Osteocyte (in vitro differentiated cells): ENCODE data around the gene GSK3B. TPM values are rescaled to one million over a fixed set of nuclear protein-coding genes. Genes with fewer than 3 reads are reported as not detected.

Experiments
- DNase-seq: peaks from one replicate; pipeline ENCODE4 v3.0.0; 2021; ENCODE audit warnings: mixed read lengths; ENCODE audit not compliant: unreplicated experiment; ENCODE audit errors: extremely low spot score
- H3K27ac Mint-ChIP-seq: one replicate; pipeline ENCODE4 v1.8.0; 2021; ENCODE audit warnings: mild to moderate bottlenecking, mixed read lengths; ENCODE audit not compliant: unreplicated experiment
- H3K27me3 Mint-ChIP-seq: one replicate; pipeline ENCODE4 v1.8.0; 2021; ENCODE audit warnings: mixed read lengths; ENCODE audit not compliant: unreplicated experiment
- H3K36me3 Mint-ChIP-seq: one replicate; pipeline ENCODE4 v1.8.0; 2021; ENCODE audit warnings: mixed read lengths; ENCODE audit not compliant: unreplicated experiment
- H3K4me1 Mint-ChIP-seq: one replicate; pipeline ENCODE4 v1.8.0; 2021; ENCODE audit warnings: mixed read lengths; ENCODE audit not compliant: unreplicated experiment
- H3K4me3 Mint-ChIP-seq: one replicate; pipeline ENCODE4 v1.8.0; 2021; ENCODE audit warnings: mild to moderate bottlenecking, moderate library complexity, mixed read lengths; ENCODE audit not compliant: unreplicated experiment
- H3K9me3 Mint-ChIP-seq: one replicate; pipeline ENCODE4 v1.8.0; 2021; ENCODE audit warnings: mixed read lengths; ENCODE audit not compliant: unreplicated experiment
- total RNA-seq: library from RNA; stranded (reverse); gene quantifications from 2 replicates; pipeline ENCODE4 v1.2.1, GENCODE V29; 2021
- TF ChIP-seq, protein P1 (sequence below): fragments of 200-600 bp; sonication (generic); IDR thresholded peaks from 2 replicates; pipeline ENCODE4 v1.5.0; 2021; ENCODE audit warnings: antibody characterized with exemption, mild to moderate bottlenecking, moderate library complexity

The GSK3B gene
- total RNA-seq, 1 donor from 2014 or later, result 80.0 TPM

DNA sequence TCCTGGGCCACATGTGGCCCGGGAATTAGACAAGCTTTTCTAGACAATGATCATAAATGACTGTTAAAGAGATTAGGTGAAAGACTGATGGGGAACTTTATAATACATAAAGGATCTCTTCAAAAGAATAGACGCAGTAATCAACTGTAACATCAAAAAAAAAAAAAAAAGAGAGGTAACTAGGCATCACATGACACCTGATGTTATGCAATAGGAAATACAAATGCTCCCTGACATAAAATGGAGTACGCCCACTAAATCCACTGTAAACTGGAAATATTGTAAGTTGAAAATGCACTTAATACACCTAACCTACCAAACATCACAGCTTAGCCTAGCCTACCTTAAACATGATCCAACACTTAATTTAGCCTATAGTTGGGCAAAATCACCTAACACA is 27.2 kb downstream of the GSK3B start:
- peaks cover 13% of the 10 kb centered on the region for H3K36me3 Mint-ChIP-seq
- TF ChIP-seq, protein P1, sequence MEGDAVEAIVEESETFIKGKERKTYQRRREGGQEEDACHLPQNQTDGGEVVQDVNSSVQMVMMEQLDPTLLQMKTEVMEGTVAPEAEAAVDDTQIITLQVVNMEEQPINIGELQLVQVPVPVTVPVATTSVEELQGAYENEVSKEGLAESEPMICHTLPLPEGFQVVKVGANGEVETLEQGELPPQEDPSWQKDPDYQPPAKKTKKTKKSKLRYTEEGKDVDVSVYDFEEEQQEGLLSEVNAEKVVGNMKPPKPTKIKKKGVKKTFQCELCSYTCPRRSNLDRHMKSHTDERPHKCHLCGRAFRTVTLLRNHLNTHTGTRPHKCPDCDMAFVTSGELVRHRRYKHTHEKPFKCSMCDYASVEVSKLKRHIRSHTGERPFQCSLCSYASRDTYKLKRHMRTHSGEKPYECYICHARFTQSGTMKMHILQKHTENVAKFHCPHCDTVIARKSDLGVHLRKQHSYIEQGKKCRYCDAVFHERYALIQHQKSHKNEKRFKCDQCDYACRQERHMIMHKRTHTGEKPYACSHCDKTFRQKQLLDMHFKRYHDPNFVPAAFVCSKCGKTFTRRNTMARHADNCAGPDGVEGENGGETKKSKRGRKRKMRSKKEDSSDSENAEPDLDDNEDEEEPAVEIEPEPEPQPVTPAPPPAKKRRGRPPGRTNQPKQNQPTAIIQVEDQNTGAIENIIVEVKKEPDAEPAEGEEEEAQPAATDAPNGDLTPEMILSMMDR, result no peak
- no peaks in the 10 kb centered on the region for H3K9me3 Mint-ChIP-seq
- DNase-seq, result no peak
- H3K27me3 Mint-ChIP-seq, result no peaks in the 10 kb centered on the region
- peaks cover 28% of the 10 kb centered on the region for H3K4me1 Mint-ChIP-seq
- no peak overlapping the region for H3K4me3 Mint-ChIP-seq
- no peak overlapping the region for H3K27ac Mint-ChIP-seq

DNA sequence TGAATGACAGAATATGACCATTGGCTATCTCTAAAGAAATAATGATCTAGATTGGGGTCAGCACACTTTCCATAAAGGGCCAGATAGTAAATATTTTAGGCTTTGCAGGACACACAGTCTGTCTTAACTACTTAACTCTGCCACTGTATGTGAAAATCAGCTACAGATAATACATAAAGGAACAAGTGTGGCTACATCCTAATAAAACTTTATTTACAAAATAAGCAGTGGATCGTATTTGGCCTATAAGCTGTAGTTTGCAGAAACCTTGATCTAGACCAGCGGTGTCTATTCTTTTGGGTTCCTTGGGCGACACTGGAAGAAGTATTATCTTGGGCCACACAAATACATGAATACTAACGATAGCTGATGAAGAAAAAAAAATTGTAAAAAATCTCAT is 27.6 kb downstream of the GSK3B start:
- H3K36me3 Mint-ChIP-seq, result peaks cover 10% of the 10 kb centered on the region
- no peaks in the 10 kb centered on the region for H3K9me3 Mint-ChIP-seq
- no peak overlapping the region for H3K27ac Mint-ChIP-seq
- H3K4me1 Mint-ChIP-seq, result peaks cover 24% of the 10 kb centered on the region
- TF ChIP-seq, protein P1, result no peak
- H3K4me3 Mint-ChIP-seq, result no peak overlapping the region
- H3K27me3 Mint-ChIP-seq, result no peaks in the 10 kb centered on the region
- DNase-seq, result no peak

DNA sequence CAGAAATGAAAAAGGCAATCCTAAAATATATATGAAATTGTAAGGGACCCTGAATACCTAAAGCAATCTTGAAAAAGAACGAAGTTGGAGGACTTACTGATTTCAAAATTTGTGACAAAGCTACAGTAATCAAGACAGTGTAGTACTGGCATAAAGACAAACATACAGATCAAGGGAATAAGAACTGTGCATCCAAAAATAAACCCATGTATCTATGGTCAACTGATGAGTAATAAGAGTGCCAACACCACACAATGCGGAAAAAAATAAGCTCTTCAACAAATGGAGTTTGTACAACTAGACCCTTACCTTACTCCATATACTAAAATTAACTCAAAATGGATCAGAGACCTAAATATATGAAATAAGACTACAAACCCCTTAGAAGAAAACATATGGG is 29.6 kb downstream of the GSK3B start:
- Mint-ChIP-seq H3K36me3 (peaks cover 9% of the 10 kb centered on the region), H3K27me3 (no peaks in the 10 kb centered on the region), H3K9me3 (no peaks in the 10 kb centered on the region), H3K4me3 (no peak overlapping the region), H3K27ac (no peak overlapping the region), H3K4me1 (peaks cover 15% of the 10 kb centered on the region)
- TF ChIP-seq, protein P1, result no peak
- DNase-seq, result no peak

DNA sequence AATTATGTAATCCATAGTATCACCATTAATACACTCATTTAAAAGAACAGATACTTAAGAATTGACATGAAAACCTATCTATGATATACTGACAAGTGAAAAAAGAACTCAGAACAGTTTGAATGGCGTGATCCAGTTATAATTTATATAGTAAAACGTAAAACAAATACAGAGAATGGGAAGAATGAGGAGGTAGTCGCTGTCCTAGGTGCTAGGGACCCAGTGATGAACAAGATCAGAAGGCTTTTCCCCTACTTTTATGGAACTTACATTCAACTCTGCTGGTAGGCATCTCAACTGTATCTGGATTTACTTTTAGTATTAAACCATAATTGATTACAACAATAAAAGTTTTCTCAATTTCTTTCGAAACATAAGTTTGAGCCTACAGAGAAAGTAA is 31.8 kb downstream of the GSK3B start:
- Mint-ChIP-seq H3K4me1 (peaks cover 13% of the 10 kb centered on the region), H3K36me3 (peaks cover 6% of the 10 kb centered on the region), H3K4me3 (no peak overlapping the region), H3K9me3 (no peaks in the 10 kb centered on the region), H3K27me3 (no peaks in the 10 kb centered on the region), H3K27ac (no peak overlapping the region)
- DNase-seq, result no peak
- TF ChIP-seq, protein P1, result no peak

DNA sequence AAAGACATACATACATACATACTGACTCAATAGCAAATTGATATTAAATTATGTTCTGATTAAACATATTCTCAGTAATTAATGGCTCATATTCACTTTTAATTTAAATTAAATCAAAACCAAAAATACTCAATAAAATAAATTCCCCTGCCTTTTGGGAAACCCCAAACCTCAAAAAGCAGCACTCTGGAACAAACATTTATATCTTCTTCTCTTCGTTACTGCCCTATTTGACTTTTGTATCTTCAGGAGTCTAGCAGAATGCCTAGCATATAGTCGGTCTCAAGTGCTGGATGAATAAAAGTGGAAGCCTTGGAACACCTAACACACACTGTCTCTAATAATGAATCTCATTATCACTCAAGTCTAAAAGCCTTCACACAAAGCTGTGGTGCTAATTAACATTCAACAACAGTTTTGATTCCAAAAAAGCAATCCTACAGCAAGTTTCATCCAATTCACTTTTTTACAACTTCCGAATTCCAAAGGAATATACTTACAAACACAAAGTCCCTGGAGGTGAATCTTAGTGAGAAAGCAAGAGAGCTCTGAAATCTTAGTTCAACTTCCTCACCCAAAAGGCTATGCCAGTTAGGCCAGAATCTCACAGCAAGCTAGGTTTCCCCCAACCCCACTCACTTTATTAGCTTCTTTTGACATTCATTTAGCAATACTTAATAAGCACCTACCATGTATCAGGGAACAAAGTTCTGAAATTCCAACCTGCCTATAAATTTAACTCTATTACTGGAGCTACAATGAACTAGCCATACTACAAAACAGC is 35.0 kb downstream of the GSK3B start:
- no peaks in the 10 kb centered on the region for H3K9me3 Mint-ChIP-seq
- H3K27me3 Mint-ChIP-seq, result no peaks in the 10 kb centered on the region
- no peak overlapping the region for H3K4me3 Mint-ChIP-seq
- no peaks in the 10 kb centered on the region for H3K36me3 Mint-ChIP-seq
- TF ChIP-seq, protein P1, result no peak
- no peak for DNase-seq
- no peak overlapping the region for H3K27ac Mint-ChIP-seq
- peaks cover 17% of the 10 kb centered on the region for H3K4me1 Mint-ChIP-seq
